K562 (cell line): ENCODE measurements around the gene MTG2. TPM values are rescaled to one million over a fixed set of nuclear protein-coding genes. Genes with fewer than 3 reads are reported as not detected.

ENCODE experiments used
- ATAC-seq: fragments of 200-7000 bp; cut with Tn5 transposase; 3 replicates; pipeline ENCODE4 v1.9.1; 2020; ENCODE audit warnings: moderate library complexity
- BruUV-seq: library from RNA; stranded (reverse); fragments of 400-500 nt; replicated peaks from 2 replicates; lab custom pipeline; 2021; lab: Mats Ljungman, UMichigan
- CTCF ChIA-PET: fragments of 300-600 bp; formaldehyde crosslinking; extraction: SDS; loops from one replicate; lab custom pipeline; 2021; ENCODE audit warnings: low intra/inter-chr PET ratio; lab: Yijun Ruan, JAX
- POLR2A ChIA-PET: fragments of 300-600, 350-650 bp; sonication (Branson Sonifier 250); formaldehyde crosslinking; extraction: SDS; loops from one replicate; lab custom pipeline; 2021; ENCODE audit warnings: antibody characterized with exemption, inconsistent platforms; lab: Yijun Ruan, JAX
- DNase-seq, 4 experiments: peaks; one replicate each; pipeline versions ENCODE4 v3.0.0 to v3.0.0-alpha.2; 2011 to 2018; ENCODE audit warnings: low spot score in 3 of 4, mixed read lengths in 3 of 4; ENCODE audit errors: extremely low read depth in 1 of 4
- FAIRE-seq: peaks from 2 replicates; lab custom pipeline; 2011; peaks lifted over from hg19 to GRCh38; lab: Jason Lieb, UNC
- H2AFZ ChIP-seq: 2 replicates; pipeline ENCODE4 v1.6.0; 2011; ENCODE audit warnings: low read depth, low read length, control low read depth, inconsistent platforms
- H3K27ac ChIP-seq: fragments of 200-600 bp; 3 replicates; pipeline ENCODE4 v1.8.0; 2011; ENCODE audit warnings: low read depth, mild to moderate bottlenecking, control low read depth, inconsistent platforms, low read length, moderate library complexity, mixed read lengths; ENCODE audit errors: extremely low read depth
- H3K27me3 ChIP-seq, 2 experiments: fragments of 300-600 bp in 1 of 2; 2 replicates in 1 of 2; 3 replicates in 1 of 2; pipeline versions ENCODE4 v1.6.0 to v1.8.0; 2011; ENCODE audit warnings: inconsistent platforms in 2 of 2, low read length in 2 of 2, mild to moderate bottlenecking in 1 of 2, mixed read lengths in 1 of 2, moderate library complexity in 1 of 2; ENCODE audit not compliant: control insufficient read depth in 2 of 2, insufficient read depth in 2 of 2
- H3K36me3 ChIP-seq: fragments of 300-600 bp; 3 replicates; pipeline ENCODE4 v1.8.0; 2011; ENCODE audit warnings: mild to moderate bottlenecking, low read length, inconsistent platforms; ENCODE audit not compliant: control insufficient read depth, insufficient read depth
- H3K4me1 ChIP-seq, 2 experiments: fragments of 200-600 bp in 1 of 2; replicated peaks in 1 of 2; 2 replicates in 1 of 2; 3 replicates in 1 of 2; pipeline versions ENCODE4 v1.5.1 to v1.8.0; 2011; ENCODE audit warnings: inconsistent platforms in 2 of 2, low read length in 2 of 2, mild to moderate bottlenecking in 1 of 2, mixed read lengths in 1 of 2, moderate library complexity in 1 of 2; ENCODE audit not compliant: control insufficient read depth in 2 of 2, insufficient read depth in 2 of 2
- H3K4me2 ChIP-seq: 2 replicates; pipeline ENCODE4 v1.6.1; 2011; ENCODE audit warnings: low read length, control low read depth, inconsistent platforms, mixed read lengths; ENCODE audit not compliant: insufficient read depth
- H3K4me3 ChIP-seq: fragments of 200-600 bp; sonication (generic), shearing (Covaris generic); 2 replicates; pipeline ENCODE4 v1.5.1; 2016; ENCODE audit warnings: control low read depth, inconsistent platforms
- H3K79me2 ChIP-seq: fragments of 200-600 bp; 3 replicates; pipeline ENCODE4 v1.8.0; 2011; ENCODE audit warnings: low read length, inconsistent platforms; ENCODE audit not compliant: control insufficient read depth, insufficient read depth
- H3K9ac ChIP-seq, 2 experiments: 2 replicates each; pipeline versions ENCODE4 v1.6.0 to v1.6.1; 2011; ENCODE audit warnings: low read depth in 2 of 2, low read length in 2 of 2, control low read depth in 1 of 2, inconsistent platforms in 1 of 2, mild to moderate bottlenecking in 1 of 2, mixed read lengths in 1 of 2; ENCODE audit not compliant: insufficient read depth in 1 of 2
- H3K9me1 ChIP-seq: one replicate; pipeline ENCODE4 v1.6.0; 2011; ENCODE audit warnings: inconsistent platforms, mild to moderate bottlenecking, low read length, moderate library complexity; ENCODE audit not compliant: control insufficient read depth, insufficient read depth
- H3K9me3 ChIP-seq: replicated peaks from 2 replicates; pipeline ENCODE4 v1.5.1; 2011; ENCODE audit warnings: low read depth, low read length, inconsistent platforms; ENCODE audit not compliant: control insufficient read depth, insufficient read depth
- H4K20me1 ChIP-seq: replicated peaks from 2 replicates; pipeline ENCODE4 v1.6.1; 2011; ENCODE audit warnings: low read length, inconsistent platforms, mixed read lengths; ENCODE audit not compliant: control insufficient read depth, insufficient read depth
- CBFA2T3 ChIP-seq: fragments of 450-650 bp; IDR thresholded peaks from 2 replicates; pipeline ENCODE4 v1.6.1; 2017
- CXXC5 ChIP-seq: fragments of 250-450 bp; sonication (Bioruptor Pico); IDR thresholded peaks from 2 replicates; pipeline ENCODE4 v1.8.0; 2022; ENCODE audit warnings: inconsistent platforms, mild to moderate bottlenecking, moderate library complexity
- KDM1A ChIP-seq, 2 experiments: fragments of 450-650 bp; IDR thresholded peaks; 2 replicates each; pipeline ENCODE4 v1.6.1; 2016; ENCODE audit warnings: mild to moderate bottlenecking in 2 of 2
- MEIS2 ChIP-seq: fragments of 450-650 bp; IDR thresholded peaks from 2 replicates; pipeline ENCODE4 v1.6.1; 2014; ENCODE audit warnings: mild to moderate bottlenecking; ENCODE audit not compliant: partially characterized antibody
- ZNF23 ChIP-seq: fragments of 250-450 bp; sonication (Bioruptor Pico); IDR thresholded peaks from 2 replicates; pipeline ENCODE4 v1.4.0; 2020; ENCODE audit warnings: mild to moderate bottlenecking
- WGBS: fragments of 100-300 bp; shearing (Covaris generic); methylation state at CpG from one replicate; pipeline ENCODE4 v1.1.6; 2016; ENCODE audit warnings: low coverage, mixed read lengths; ENCODE audit not compliant: insufficient coverage; ENCODE audit errors: missing lambda C conversion rate; 5-methylcytosine and 5-hydroxymethylcytosine counted together
- in situ Hi-C: fragments of 300-500 bp; cut with MboI; formaldehyde crosslinking; loops from 4 replicates; pipeline ENCODE4 v1.15.0; 2018; ENCODE audit warnings: inconsistent platforms, mixed read lengths
- intact Hi-C: fragments of 100-400 bp; cut with micrococcal nuclease; formaldehyde crosslinking; loops from 2 replicates; pipeline ENCODE4 v1.14.2; 2022
- polyA plus RNA-seq, 8 experiments: library from polyadenylated mRNA; depleted of rRNA in 4 of 8; stranded (reverse) in 5 of 8; unstranded in 3 of 8; fragments of >200 nt; fragmentation: Nextera tagmentation in 2 of 8; fragmentation: Illumina TruSeq in 1 of 8; extraction: Ambion mirVana in 2 of 8; extraction: Trizol in 1 of 8; gene quantifications; 2 replicates each; pipeline versions ENCODE4 v1.2.1 to v1.2.3, GENCODE V29; 2011 to 2014; ENCODE audit warnings: inconsistent platforms in 1 of 8, missing spikeins in 1 of 8
- total RNA-seq, 7 experiments: library from RNA; depleted of rRNA in 6 of 7; stranded (reverse); fragments of >200 nt in 6 of 7; fragmentation: Illumina TruSeq in 2 of 7; extraction: Trizol in 2 of 7; gene quantifications; 2 replicates each; pipeline versions ENCODE4 v1.2.1 to v1.2.3, GENCODE V29; 2011 to 2021; ENCODE audit warnings: low replicate concordance in 1 of 7

Gene MTG2
- total and polyA plus RNA-seq, 9 of the 15 experiments (the other 6 are each of a cell fraction or from before 2014, with no cell fraction given) = 8.7 to 67.5 (median 44.5) TPM

DNA sequence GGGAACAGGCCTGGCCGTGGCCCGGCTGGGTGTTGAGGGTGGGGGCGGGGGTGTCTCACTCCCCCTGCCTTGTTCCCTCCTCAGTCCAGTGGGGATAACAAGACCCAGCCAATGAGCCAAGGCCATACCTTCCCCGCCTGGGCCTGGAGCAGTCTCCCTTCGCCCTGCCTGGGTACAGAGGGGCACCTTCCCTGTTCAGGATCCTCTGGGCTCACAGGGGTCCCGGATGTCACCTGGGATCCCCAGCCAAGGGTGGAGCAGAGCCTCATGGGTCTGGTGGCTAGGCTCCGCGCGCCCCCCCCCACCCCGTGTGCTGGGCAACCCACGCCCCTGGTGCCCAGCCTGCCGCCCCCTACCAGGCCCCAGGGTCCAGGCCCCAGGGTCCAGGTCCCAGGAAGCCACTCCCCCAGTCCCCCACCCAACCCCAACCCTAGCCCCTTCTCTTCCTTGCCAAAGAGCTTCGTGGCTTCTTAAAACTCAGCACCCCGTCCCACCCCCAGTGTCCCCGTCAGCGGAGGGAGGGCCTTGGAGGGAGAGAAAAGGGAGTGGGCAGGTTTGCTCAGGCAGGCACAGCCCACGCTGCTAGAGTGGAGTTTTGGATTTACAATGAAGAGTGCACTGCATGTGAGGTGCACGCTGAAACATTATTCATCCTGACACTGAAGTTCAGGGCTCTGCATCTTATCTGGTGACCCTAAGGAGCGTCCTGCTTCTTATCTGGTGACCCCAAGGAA lies 25.4 kb downstream of the MTG2 start:
- no peak for TF ChIP-seq ZNF23
- peak; percentile 25; the same call in 1 of the 2 replicates for TF ChIP-seq CBFA2T3
- peak; percentile 15 to 41; a peak in 2 of 4 replicates for TF ChIP-seq KDM1A (IDR thresholded peaks at IDR 0.05)
- peak; percentile 37 for TF ChIP-seq MEIS2
- 0 out of 2 replicates have a peak, but pooled peaks have one; percentile 38 for TF ChIP-seq CXXC5 (CRISPR knock-in tag)
- WGBS = 26% methylated on average over 7 of the region's 19 CpGs
- no peak for FAIRE-seq

More for the DNA sequence above, 25.4 kb downstream of the MTG2 start:
- peaks cover 4 to 48% of the 10 kb centered on the region in 2 experiments; a peak in 3 of 5 replicates for H3K4me1 ChIP-seq
- ChIA-PET CTCF (no interaction called here), POLR2A (interaction anchor here (0.5 to 1.7 kb wide), 3 partner anchors 10 to 139 kb away, joined by 4 to 5 read pairs (median 4); no protein-coding TSS in a partner anchor)
- intact Hi-C loops (no loop called here), in situ Hi-C loops (no loop called here)
- H3K4me2 ChIP-seq = no peak overlapping the region
- H3K79me2 ChIP-seq = no peaks in the 10 kb centered on the region
- H4K20me1 ChIP-seq = peaks cover 21% of the 10 kb centered on the region
- no TSS peak for BruUV-seq
- DNase-seq (no peak), ATAC-seq (no peak)
- peaks cover 0 to 26% of the 10 kb centered on the region in 2 experiments; a peak in 3 of 5 replicates for H3K27me3 ChIP-seq
- H3K36me3 ChIP-seq = peaks cover 5% of the 10 kb centered on the region; the same call in 2 of the 3 replicates
- no peak overlapping the region for H3K4me3 ChIP-seq
- H3K9me3 ChIP-seq = no peaks in the 10 kb centered on the region
- no peak overlapping the region for H3K27ac ChIP-seq
- H3K9me1 ChIP-seq = peaks cover 3% of the 10 kb centered on the region
- H3K9ac ChIP-seq = peak overlapping the region in 1 of 2 experiments; percentile 58; a peak in 1 of 4 replicates
- no peak overlapping the region for H2AFZ ChIP-seq
